Heart right ventricle (tissue), 16 donors: ENCODE data around the gene TRIM37. TPM values are rescaled to one million over a fixed set of nuclear protein-coding genes. Genes with fewer than 3 reads are reported as not detected.

Source experiments
- ATAC-seq, 8 donors: fragments of 200-7000 bp; cut with Tn5 transposase; one replicate each; pipeline ENCODE4 v1.9.1; 2020; ENCODE audit warnings: mild to moderate bottlenecking in 8 of 8, moderate library complexity in 8 of 8, moderate number of reproducible peaks in 1 of 8
- DNase-seq, 2 donors: peaks; one replicate each; pipeline ENCODE4 v3.0.0-alpha.2; 2020
- H3K27ac ChIP-seq, 10 donors: fragments of 200-600 bp; sonication (generic) in 2 of 10; one replicate each; pipeline versions ENCODE4 v1.5.0 to v1.8.0; 2020 to 2022; ENCODE audit warnings: mild to moderate bottlenecking in 3 of 10
- H3K27me3 ChIP-seq, 7 donors: fragments of 200-600 bp; one replicate each; pipeline ENCODE4 v1.8.0; 2021 to 2022; ENCODE audit warnings: mild to moderate bottlenecking in 2 of 7
- H3K36me3 ChIP-seq, 9 donors: fragments of 200-600 bp; sonication (generic) in 1 of 9; one replicate each; pipeline versions ENCODE4 v1.5.0 to v1.8.0; 2020 to 2022; ENCODE audit warnings: mild to moderate bottlenecking in 2 of 9
- H3K4me1 ChIP-seq, 9 donors: fragments of 200-600 bp; sonication (generic) in 1 of 9; one replicate each; pipeline versions ENCODE4 v1.5.0 to v1.8.0; 2020 to 2022; ENCODE audit warnings: mild to moderate bottlenecking in 4 of 9
- H3K4me3 ChIP-seq, 10 donors: fragments of 200-600 bp; sonication (generic) in 2 of 10; one replicate each; pipeline versions ENCODE4 v1.5.0 to v1.8.0; 2020 to 2022; ENCODE audit warnings: mild to moderate bottlenecking in 7 of 10, moderate library complexity in 2 of 10
- H3K9me3 ChIP-seq, 11 donors: fragments of 200-600 bp in 10 of 11; sonication (generic) in 2 of 11; one replicate each; pipeline versions ENCODE4 v1.5.0 to v1.8.0; 2013 to 2022; ENCODE audit warnings: mild to moderate bottlenecking in 2 of 11, control low read depth in 1 of 11, moderate library complexity in 1 of 11
- WGBS, 2 donors: extraction: QIAGEN DNeasy Blood & Tissue Kit; methylation state at CpG; one replicate each; pipeline ENCODE4 v1.1.7; 2013; ENCODE audit warnings: inconsistent platforms in 1 of 2; 5-methylcytosine and 5-hydroxymethylcytosine counted together
- intact Hi-C, 10 donors: fragments of 100-400 bp; cut with DNase I; formaldehyde crosslinking; loops; one replicate each; pipeline versions ENCODE4 v1.11.1 to v1.14.2; 2022
- polyA plus RNA-seq, 2 donors: library from polyadenylated mRNA; stranded (reverse); fragments of 200-250 nt; gene quantifications; one replicate each; pipeline ENCODE4 v1.2.3, GENCODE V29; 2013
- total RNA-seq, 10 donors: library from RNA; stranded (reverse); fragmentation: NEBNext Ultra II Directional in 3 of 10; extraction: Animal tissue kit (Norgen Biotek cat#: 25700) in 3 of 10; gene quantifications; one replicate each; pipeline versions ENCODE4 v1.2.1 to v1.2.4, GENCODE V29; 2021 to 2023
- TF ChIP-seq, protein P1 (sequence below), 9 donors: fragments of 200-600 bp; sonication (generic) in 2 of 9; IDR thresholded peaks; one replicate each; pipeline versions ENCODE4 v1.5.0 to v1.8.0; 2021 to 2022; ENCODE audit warnings: antibody characterized with exemption in 9 of 9, mild to moderate bottlenecking in 5 of 9, moderate library complexity in 1 of 9
- donor health status: Arrhythmogenic right ventricular cardiomyopathy.
- donor health status: ischemic (EF 13 %, LVEDD 7.1; RV severe dilation, severe dysfunction).
- donor health status: healthy with polysubstance abuse.
- donor health status: DM: no; HTN: yes; CAD: no.
- donor health status: DM: no; HTN: no; CAD: no.
- donor health status: ischemic (EF 25% LVEDD 6.9; RV normal size, moderate dysfunction).
- donor health status: ischemic (EF 25% LVEDD 5.7; RV mildly dilated, moderate dysfunction).
- donor health status: healthy.
- donor health status: DM: yes; HTN: yes; CAD: no.
- donor health status: Ischemic cardiomyopathy.
- donor health status: ischemic (EF 35%, LVEDD 5.7; RV mildly dilated, moderate dysfunction).
- donor health status: nonischemic (EF 11% LVEDD 7.7; RV severe dilation, severe dysfunction).
- donor health status: DM: yes; HTN: yes; CAD: no.
- donor health status: PGD.
- donor health status: ischemic (EF 29% LVEDD 5.4; RV normal size, mild dysfunction).
- donor health status: nonischemic (EF 23%, LVEDD 6.1; RV moderate dilation, normal function).

The TRIM37 gene
- total and polyA plus RNA-seq, 12 donors = 5.9 to 22.2 (median 17.5) TPM

DNA sequence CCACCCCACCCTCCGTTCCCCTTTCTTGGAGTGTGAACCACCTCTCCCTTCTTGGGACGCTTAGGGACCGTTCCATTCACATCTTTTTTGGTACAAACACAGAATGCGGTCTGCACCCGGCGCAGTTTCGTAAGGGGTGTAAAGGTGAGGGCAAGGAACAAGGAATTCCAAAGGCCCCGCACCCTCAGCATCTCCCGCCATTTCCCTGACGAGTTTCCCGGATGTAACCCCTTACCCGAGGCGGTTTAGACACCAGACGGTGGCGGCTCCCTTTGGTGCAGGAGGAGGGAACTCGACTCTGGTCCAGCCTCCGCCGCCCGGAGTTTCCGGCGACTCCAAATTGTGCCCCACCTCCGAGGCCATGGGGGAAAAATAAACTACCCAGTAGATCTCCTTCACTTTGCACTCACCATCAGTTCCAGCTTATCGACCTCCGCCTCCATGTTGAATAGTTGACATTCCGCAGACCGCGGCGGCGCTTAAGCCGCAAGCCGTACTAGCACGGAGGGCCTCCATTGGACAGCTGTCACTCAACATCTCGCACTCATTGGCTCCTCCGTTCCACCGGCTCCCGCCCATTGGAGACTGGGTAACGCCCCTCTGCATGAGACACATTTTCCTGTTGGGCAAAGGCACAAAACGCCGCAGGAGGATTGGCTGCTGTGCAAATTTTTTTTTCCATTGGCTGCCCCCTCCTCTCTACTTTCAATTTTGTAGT lies 48.2 kb upstream of the TRIM37 start, which contains the start of gene SKA2:
SKA2 (minus strand) TSS at position 466 of the 718 bp plus-strand sequence; CDS start at position 443, 23 bp downstream.
- Histone ChIP-seq H3K27ac (peak within 1 kb of the TSS; percentile 46 to 92 (median 88)), H3K9me3 (no peaks in the 10 kb centered on the region), H3K27me3 (no peaks in the 10 kb centered on the region), H3K4me3 (peak within 1 kb of the TSS; percentile 44 to 93 (median 80)), H3K4me1 (peaks cover 0 to 49% (median 28%) of the 10 kb centered on the region in 9 donors), H3K36me3 (no peaks in the 10 kb centered on the region)
- 0% methylated on average over 39 of the region's 39 CpGs for WGBS, 2 donors
- peak; percentile 93 to 98 for DNase-seq
- TF ChIP-seq, protein P1, sequence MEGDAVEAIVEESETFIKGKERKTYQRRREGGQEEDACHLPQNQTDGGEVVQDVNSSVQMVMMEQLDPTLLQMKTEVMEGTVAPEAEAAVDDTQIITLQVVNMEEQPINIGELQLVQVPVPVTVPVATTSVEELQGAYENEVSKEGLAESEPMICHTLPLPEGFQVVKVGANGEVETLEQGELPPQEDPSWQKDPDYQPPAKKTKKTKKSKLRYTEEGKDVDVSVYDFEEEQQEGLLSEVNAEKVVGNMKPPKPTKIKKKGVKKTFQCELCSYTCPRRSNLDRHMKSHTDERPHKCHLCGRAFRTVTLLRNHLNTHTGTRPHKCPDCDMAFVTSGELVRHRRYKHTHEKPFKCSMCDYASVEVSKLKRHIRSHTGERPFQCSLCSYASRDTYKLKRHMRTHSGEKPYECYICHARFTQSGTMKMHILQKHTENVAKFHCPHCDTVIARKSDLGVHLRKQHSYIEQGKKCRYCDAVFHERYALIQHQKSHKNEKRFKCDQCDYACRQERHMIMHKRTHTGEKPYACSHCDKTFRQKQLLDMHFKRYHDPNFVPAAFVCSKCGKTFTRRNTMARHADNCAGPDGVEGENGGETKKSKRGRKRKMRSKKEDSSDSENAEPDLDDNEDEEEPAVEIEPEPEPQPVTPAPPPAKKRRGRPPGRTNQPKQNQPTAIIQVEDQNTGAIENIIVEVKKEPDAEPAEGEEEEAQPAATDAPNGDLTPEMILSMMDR (IDR thresholded peaks at IDR 0.05) = no peak
- intact Hi-C loops = loop anchor here in 4 of 10 donors (1.0 to 10.0 kb wide), 5 partner anchors 48 to 637 kb away; partner anchors contain the start of genes TRIM37 (in 4 of the 4) and SMG8 (in 1 of the 4)
- peak; percentile 95 to 98 (median 97) for ATAC-seq

DNA sequence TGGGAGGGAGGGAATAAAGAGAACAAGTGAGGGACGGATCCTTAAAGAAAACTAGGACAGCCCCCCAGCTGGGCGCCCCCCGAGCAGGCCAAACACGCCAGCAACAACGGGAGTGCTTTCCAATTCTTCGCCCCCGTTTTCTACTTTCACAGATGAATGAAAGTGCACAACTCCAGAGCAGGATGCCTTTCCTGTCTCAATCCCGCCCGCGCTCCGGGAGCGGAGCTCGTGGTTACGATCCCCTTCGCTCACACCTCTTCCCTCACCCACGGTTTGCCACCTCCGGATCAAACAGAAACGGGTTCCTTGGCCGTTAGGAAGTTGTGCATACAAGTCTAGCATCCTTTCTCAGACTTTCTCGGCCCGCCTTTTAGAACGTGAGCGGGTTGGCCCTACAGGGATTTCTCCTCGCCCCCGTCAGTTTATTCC lies 47.6 kb upstream of the TRIM37 start:
- TF ChIP-seq, protein P1 (IDR thresholded peaks at IDR 0.05) = no peak
- DNase-seq = peak; percentile 15 to 45
- Histone ChIP-seq H3K4me1 (peaks cover 0 to 44% (median 28%) of the 10 kb centered on the region in 9 donors), H3K4me3 (peak overlapping the region; percentile 44 to 93 (median 80)), H3K27ac (peak overlapping the region; percentile 46 to 92 (median 88)), H3K27me3 (no peaks in the 10 kb centered on the region), H3K9me3 (no peaks in the 10 kb centered on the region), H3K36me3 (no peaks in the 10 kb centered on the region)
- intact Hi-C loops = loop anchor here in 4 of 10 donors (2.0 to 10.0 kb wide), 3 partner anchors 47 to 50 kb away; partner anchors contain the start of gene TRIM37 (in 4 of the 4)
- ATAC-seq = peak in 6 of 8 donors; percentile 1 to 21 (median 6)
- 0 to 1% methylated on average over 25 of the region's 25 CpGs for WGBS, 2 donors

DNA sequence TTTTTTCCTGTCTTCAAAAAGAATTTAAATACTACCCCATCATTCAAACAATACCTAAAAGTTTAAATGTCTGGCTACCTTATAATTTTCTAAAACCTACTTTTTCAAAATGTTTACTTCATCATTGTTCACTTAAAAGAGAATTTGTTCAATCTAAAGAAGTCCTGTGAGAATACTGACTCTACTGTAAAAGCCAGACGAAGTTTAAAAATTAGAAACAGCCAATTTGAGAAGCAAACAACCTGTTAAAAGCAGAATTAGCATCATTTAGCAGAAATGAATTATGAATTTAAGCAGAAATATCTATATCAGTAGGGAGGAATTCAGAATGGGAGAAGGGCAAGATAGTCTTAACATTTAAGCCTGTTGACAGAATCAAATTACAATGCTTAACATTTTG lies 46.2 kb upstream of the TRIM37 start:
- Histone ChIP-seq H3K4me1 (peaks cover 0 to 44% (median 28%) of the 10 kb centered on the region in 9 donors), H3K27me3 (no peaks in the 10 kb centered on the region), H3K9me3 (no peaks in the 10 kb centered on the region), H3K4me3 (peak overlapping the region in 2 of 10 donors; percentile 73 to 93), H3K27ac (peak overlapping the region in 1 of 10 donors; percentile 92), H3K36me3 (no peaks in the 10 kb centered on the region)
- ATAC-seq = no peak
- intact Hi-C loops = loop anchor here in 2 of 10 donors (5.0 to 10.0 kb wide), 2 partner anchors 46 to 48 kb away; partner anchors contain the start of gene TRIM37 (in 2 of the 2)
- no peak for DNase-seq
- WGBS, 2 donors = 55 to 64% methylated on average over 1 of the region's 1 CpG
- TF ChIP-seq, protein P1 (IDR thresholded peaks at IDR 0.05) = no peak

DNA sequence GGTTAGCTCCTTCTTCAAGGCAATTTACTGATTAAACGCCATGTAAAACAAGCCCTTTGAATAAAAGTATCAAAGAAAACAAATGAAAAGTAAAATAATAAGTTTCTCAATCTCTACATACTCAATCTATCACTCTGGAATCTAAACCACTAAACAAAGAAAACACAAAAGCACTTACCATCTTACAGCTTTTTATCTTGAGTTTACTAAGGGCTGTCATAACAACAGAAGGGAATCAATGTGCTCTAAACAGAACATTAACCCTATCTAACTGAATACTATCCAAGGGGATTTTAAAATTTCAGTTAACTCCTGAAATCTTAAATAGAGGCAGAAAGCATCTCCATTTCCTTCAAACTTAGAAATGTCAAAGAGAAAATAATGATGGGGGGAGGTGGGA lies 44.9 kb upstream of the TRIM37 start:
- Histone ChIP-seq H3K27me3 (no peaks in the 10 kb centered on the region), H3K9me3 (no peaks in the 10 kb centered on the region), H3K36me3 (no peaks in the 10 kb centered on the region), H3K27ac (no peak overlapping the region), H3K4me3 (no peak overlapping the region), H3K4me1 (peaks cover 0 to 38% (median 28%) of the 10 kb centered on the region in 9 donors)
- DNase-seq (no peak), ATAC-seq (no peak)
- 71 to 85% methylated on average over 1 of the region's 1 CpG for WGBS, 2 donors
- intact Hi-C loops = loop anchor here in 2 of 10 donors (5.0 to 10.0 kb wide), 2 partner anchors 44 to 47 kb away; partner anchors contain the start of gene TRIM37 (in 2 of the 2)
- TF ChIP-seq, protein P1 (IDR thresholded peaks at IDR 0.05) = no peak
